HepG2 (cell line): Measurements from ENCODE around the gene ARSB. TPM values are rescaled to one million over a fixed set of nuclear protein-coding genes. Genes with fewer than 3 reads are reported as not detected.

Source experiments
- GABPB1 ChIP-seq: IDR thresholded peaks from 2 replicates; pipeline ENCODE4 v1.6.1; 2016; ENCODE audit warnings: mild to moderate bottlenecking, missing genetic modification reagents, moderate library complexity, missing compliant biosample characterization
- MTA3 ChIP-seq: sonication (generic); formaldehyde crosslinking; IDR thresholded peaks from 2 replicates; pipeline ENCODE4 v1.4.0; 2020; ENCODE audit warnings: missing genetic modification reagents
- NCOA5 ChIP-seq: sonication (generic); formaldehyde crosslinking; IDR thresholded peaks from 2 replicates; pipeline ENCODE4 v1.4.0; 2020; ENCODE audit warnings: missing genetic modification reagents
- RBM22 ChIP-seq: fragments of 200-400 bp; formaldehyde crosslinking; optimal IDR thresholded peaks from 2 replicates; pipeline ENCODE3; 2017; ENCODE audit warnings: mild to moderate bottlenecking, low read length, moderate library complexity
- ZFYVE20 ChIP-seq: sonication (generic); formaldehyde crosslinking; IDR thresholded peaks from 2 replicates; pipeline ENCODE4 v1.8.0; 2023; ENCODE audit warnings: low read depth, mild to moderate bottlenecking, moderate library complexity, missing genetic modification reagents, borderline replicate concordance
- ZNF468 ChIP-seq: sonication (generic); formaldehyde crosslinking; IDR thresholded peaks from 2 replicates; pipeline ENCODE4 v1.8.0; 2022; ENCODE audit warnings: mild to moderate bottlenecking, moderate library complexity, missing genetic modification reagents
- ZSCAN22 ChIP-seq: sonication (generic); formaldehyde crosslinking; IDR thresholded peaks from 2 replicates; pipeline ENCODE4 v1.4.0; 2020; ENCODE audit warnings: mild to moderate bottlenecking, missing genetic modification reagents
- polyA plus RNA-seq, 8 experiments: library from polyadenylated mRNA; depleted of rRNA in 3 of 8; stranded (reverse) in 7 of 8; unstranded in 1 of 8; fragments of >200 nt; fragmentation: Illumina TruSeq in 4 of 8; extraction: Trizol in 4 of 8; gene quantifications; 2 replicates each; pipeline versions ENCODE4 v1.2.1 to v1.2.3, GENCODE V29; 2011 to 2016; ENCODE audit warnings: low read depth in 4 of 8, missing spikeins in 1 of 8, mixed read lengths in 1 of 8; ENCODE audit not compliant: insufficient read depth in 1 of 8
- total RNA-seq, 5 experiments: library from RNA; depleted of rRNA; stranded (reverse); fragments of >200 nt; fragmentation: Illumina TruSeq; extraction: Trizol; gene quantifications; 2 replicates each; pipeline ENCODE4 v1.2.3, GENCODE V29; 2016; ENCODE audit warnings: low read depth in 1 of 5
- TF ChIP-seq, protein P1 (sequence below): sonication (generic); formaldehyde crosslinking; IDR thresholded peaks from 2 replicates; pipeline ENCODE4 v1.4.0; 2020; ENCODE audit warnings: missing genetic modification reagents, mild to moderate bottlenecking, borderline replicate concordance
- TF ChIP-seq, protein P2 (sequence below): sonication (generic); formaldehyde crosslinking; IDR thresholded peaks from 2 replicates; pipeline ENCODE4 v1.5.1; 2020; ENCODE audit warnings: missing genetic modification reagents, mild to moderate bottlenecking, borderline replicate concordance
- TF ChIP-seq, protein P3 (sequence below): sonication (generic); formaldehyde crosslinking; IDR thresholded peaks from 2 replicates; pipeline ENCODE4 v1.4.0; 2020; ENCODE audit warnings: missing genetic modification reagents
- TF ChIP-seq, protein P4 (sequence below): sonication (generic); formaldehyde crosslinking; IDR thresholded peaks from 2 replicates; pipeline ENCODE4 v1.8.0; 2022; ENCODE audit warnings: mild to moderate bottlenecking, missing genetic modification reagents
- TF ChIP-seq, protein P5 (sequence below): sonication (generic); formaldehyde crosslinking; IDR thresholded peaks from 2 replicates; pipeline ENCODE4 v1.5.0; 2020; ENCODE audit warnings: mild to moderate bottlenecking, missing genetic modification reagents
- TF ChIP-seq, protein P6 (sequence below): sonication (generic); formaldehyde crosslinking; conservative IDR thresholded peaks from 2 replicates; pipeline ENCODE4 v1.4.0; 2020; ENCODE audit warnings: missing genetic modification reagents
- TF ChIP-seq, protein P7 (sequence below): sonication (generic); formaldehyde crosslinking; IDR thresholded peaks from 2 replicates; pipeline ENCODE4 v1.4.0; 2020; ENCODE audit warnings: missing genetic modification reagents

The ARSB gene
- total and polyA plus RNA-seq, 2 of the 13 experiments (the other 11 are each of a cell fraction or from before 2014, with no cell fraction given) = 52.6 to 66.4 TPM

DNA sequence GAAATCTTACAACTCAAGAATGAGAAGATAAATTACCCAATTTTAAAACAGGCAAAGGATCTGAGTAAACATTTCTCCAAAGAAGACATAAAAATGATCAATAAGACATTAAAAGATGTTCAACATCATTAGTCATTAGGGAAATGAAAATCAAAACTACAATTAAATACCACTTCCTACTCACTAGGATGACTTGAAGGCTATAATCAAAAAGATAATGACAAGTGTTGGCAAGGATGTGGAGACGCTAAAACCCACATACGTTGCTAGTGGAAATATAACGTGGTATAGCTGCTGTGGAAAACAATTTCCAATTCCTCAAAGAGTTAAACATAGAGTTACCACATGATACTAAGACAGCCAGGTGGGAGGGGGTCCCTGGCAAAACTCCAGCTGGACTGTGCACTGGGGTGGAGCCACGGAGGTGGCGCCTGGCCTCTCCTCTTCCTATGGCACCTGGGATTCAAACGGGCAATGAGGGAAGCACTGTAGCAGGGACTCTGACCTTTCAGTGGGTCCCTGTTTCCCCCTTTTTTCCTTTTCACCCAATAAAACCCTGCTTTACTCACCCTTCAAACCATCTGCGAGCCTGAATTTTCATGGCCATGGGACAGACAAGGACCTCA lies 5.9 kb downstream of the ARSB start (continued):
- no peak; the same call in 1 of the 2 replicates for TF ChIP-seq GABPB1 (CRISPR knock-in tag)
- TF ChIP-seq, protein P1, sequence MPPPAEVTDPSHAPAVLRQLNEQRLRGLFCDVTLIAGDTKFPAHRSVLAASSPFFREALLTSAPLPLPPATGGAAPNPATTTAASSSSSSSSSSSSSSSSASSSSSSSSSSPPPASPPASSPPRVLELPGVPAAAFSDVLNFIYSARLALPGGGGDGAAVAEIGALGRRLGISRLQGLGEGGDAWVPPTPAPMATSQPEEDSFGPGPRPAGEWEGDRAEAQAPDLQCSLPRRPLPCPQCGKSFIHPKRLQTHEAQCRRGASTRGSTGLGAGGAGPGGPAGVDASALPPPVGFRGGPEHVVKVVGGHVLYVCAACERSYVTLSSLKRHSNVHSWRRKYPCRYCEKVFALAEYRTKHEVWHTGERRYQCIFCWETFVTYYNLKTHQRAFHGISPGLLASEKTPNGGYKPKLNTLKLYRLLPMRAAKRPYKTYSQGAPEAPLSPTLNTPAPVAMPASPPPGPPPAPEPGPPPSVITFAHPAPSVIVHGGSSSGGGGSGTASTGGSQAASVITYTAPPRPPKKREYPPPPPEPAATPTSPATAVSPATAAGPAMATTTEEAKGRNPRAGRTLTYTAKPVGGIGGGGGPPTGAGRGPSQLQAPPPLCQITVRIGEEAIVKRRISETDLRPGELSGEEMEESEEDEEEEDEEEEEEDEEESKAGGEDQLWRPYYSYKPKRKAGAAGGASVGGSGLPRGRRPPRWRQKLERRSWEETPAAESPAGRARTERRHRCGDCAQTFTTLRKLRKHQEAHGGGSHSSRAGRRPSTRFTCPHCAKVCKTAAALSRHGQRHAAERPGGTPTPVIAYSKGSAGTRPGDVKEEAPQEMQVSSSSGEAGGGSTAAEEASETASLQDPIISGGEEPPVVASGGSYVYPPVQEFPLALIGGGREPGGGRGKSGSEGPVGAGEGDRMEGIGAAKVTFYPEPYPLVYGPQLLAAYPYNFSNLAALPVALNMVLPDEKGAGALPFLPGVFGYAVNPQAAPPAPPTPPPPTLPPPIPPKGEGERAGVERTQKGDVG (CRISPR knock-in tag) = no peak
- TF ChIP-seq ZNF468 = no peak
- TF ChIP-seq, protein P2, sequence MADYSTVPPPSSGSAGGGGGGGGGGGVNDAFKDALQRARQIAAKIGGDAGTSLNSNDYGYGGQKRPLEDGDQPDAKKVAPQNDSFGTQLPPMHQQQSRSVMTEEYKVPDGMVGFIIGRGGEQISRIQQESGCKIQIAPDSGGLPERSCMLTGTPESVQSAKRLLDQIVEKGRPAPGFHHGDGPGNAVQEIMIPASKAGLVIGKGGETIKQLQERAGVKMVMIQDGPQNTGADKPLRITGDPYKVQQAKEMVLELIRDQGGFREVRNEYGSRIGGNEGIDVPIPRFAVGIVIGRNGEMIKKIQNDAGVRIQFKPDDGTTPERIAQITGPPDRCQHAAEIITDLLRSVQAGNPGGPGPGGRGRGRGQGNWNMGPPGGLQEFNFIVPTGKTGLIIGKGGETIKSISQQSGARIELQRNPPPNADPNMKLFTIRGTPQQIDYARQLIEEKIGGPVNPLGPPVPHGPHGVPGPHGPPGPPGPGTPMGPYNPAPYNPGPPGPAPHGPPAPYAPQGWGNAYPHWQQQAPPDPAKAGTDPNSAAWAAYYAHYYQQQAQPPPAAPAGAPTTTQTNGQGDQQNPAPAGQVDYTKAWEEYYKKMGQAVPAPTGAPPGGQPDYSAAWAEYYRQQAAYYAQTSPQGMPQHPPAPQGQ (CRISPR knock-in tag) = no peak
- TF ChIP-seq MTA3 = no peak
- TF ChIP-seq, protein P3, sequence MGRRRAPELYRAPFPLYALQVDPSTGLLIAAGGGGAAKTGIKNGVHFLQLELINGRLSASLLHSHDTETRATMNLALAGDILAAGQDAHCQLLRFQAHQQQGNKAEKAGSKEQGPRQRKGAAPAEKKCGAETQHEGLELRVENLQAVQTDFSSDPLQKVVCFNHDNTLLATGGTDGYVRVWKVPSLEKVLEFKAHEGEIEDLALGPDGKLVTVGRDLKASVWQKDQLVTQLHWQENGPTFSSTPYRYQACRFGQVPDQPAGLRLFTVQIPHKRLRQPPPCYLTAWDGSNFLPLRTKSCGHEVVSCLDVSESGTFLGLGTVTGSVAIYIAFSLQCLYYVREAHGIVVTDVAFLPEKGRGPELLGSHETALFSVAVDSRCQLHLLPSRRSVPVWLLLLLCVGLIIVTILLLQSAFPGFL (CRISPR knock-in tag) = no peak
- TF ChIP-seq, protein P4, sequence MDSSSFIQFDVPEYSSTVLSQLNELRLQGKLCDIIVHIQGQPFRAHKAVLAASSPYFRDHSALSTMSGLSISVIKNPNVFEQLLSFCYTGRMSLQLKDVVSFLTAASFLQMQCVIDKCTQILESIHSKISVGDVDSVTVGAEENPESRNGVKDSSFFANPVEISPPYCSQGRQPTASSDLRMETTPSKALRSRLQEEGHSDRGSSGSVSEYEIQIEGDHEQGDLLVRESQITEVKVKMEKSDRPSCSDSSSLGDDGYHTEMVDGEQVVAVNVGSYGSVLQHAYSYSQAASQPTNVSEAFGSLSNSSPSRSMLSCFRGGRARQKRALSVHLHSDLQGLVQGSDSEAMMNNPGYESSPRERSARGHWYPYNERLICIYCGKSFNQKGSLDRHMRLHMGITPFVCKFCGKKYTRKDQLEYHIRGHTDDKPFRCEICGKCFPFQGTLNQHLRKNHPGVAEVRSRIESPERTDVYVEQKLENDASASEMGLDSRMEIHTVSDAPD (CRISPR knock-in tag) = no peak
- TF ChIP-seq, protein P5, sequence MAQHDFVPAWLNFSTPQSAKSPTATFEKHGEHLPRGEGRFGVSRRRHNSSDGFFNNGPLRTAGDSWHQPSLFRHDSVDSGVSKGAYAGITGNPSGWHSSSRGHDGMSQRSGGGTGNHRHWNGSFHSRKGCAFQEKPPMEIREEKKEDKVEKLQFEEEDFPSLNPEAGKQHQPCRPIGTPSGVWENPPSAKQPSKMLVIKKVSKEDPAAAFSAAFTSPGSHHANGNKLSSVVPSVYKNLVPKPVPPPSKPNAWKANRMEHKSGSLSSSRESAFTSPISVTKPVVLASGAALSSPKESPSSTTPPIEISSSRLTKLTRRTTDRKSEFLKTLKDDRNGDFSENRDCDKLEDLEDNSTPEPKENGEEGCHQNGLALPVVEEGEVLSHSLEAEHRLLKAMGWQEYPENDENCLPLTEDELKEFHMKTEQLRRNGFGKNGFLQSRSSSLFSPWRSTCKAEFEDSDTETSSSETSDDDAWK (CRISPR knock-in tag) = no peak
- TF ChIP-seq NCOA5 (CRISPR knock-in tag) = no peak
- TF ChIP-seq, protein P6, sequence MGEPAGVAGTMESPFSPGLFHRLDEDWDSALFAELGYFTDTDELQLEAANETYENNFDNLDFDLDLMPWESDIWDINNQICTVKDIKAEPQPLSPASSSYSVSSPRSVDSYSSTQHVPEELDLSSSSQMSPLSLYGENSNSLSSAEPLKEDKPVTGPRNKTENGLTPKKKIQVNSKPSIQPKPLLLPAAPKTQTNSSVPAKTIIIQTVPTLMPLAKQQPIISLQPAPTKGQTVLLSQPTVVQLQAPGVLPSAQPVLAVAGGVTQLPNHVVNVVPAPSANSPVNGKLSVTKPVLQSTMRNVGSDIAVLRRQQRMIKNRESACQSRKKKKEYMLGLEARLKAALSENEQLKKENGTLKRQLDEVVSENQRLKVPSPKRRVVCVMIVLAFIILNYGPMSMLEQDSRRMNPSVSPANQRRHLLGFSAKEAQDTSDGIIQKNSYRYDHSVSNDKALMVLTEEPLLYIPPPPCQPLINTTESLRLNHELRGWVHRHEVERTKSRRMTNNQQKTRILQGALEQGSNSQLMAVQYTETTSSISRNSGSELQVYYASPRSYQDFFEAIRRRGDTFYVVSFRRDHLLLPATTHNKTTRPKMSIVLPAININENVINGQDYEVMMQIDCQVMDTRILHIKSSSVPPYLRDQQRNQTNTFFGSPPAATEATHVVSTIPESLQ (CRISPR knock-in tag) = no peak
- peak; percentile 55 for TF ChIP-seq RBM22
- no peak for TF ChIP-seq ZFYVE20 (CRISPR knock-in tag)
- TF ChIP-seq ZSCAN22 (CRISPR knock-in tag) = no peak
- TF ChIP-seq, protein P7, sequence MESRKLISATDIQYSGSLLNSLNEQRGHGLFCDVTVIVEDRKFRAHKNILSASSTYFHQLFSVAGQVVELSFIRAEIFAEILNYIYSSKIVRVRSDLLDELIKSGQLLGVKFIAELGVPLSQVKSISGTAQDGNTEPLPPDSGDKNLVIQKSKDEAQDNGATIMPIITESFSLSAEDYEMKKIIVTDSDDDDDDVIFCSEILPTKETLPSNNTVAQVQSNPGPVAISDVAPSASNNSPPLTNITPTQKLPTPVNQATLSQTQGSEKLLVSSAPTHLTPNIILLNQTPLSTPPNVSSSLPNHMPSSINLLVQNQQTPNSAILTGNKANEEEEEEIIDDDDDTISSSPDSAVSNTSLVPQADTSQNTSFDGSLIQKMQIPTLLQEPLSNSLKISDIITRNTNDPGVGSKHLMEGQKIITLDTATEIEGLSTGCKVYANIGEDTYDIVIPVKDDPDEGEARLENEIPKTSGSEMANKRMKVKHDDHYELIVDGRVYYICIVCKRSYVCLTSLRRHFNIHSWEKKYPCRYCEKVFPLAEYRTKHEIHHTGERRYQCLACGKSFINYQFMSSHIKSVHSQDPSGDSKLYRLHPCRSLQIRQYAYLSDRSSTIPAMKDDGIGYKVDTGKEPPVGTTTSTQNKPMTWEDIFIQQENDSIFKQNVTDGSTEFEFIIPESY (CRISPR knock-in tag) = peak; percentile 56
